Prostate gland (tissue), 2 donors: Measurements from ENCODE around the gene COLEC12. TPM values are rescaled to one million over a fixed set of nuclear protein-coding genes. Genes with fewer than 3 reads are reported as not detected.
A peak's percentile ranks its signal among the peaks of the same experiment; 100 is the strongest.

Experiments
- DNase-seq: peaks from one replicate; pipeline ENCODE4 v3.0.0-alpha.2; 2019; ENCODE audit warnings: low spot score
- H3K27ac ChIP-seq, 2 donors: fragments of 200-600 bp; sonication (generic); 2 replicates each; pipeline ENCODE4 v1.5.1; 2017 to 2019
- H3K27me3 ChIP-seq: fragments of 200-600 bp; sonication (generic); replicated peaks from 2 replicates; pipeline ENCODE4 v1.5.1; 2019; ENCODE audit not compliant: insufficient read depth
- H3K36me3 ChIP-seq, 2 donors: fragments of 200-600 bp; sonication (generic); 1 replicate in 1 of 2; 2 replicates in 1 of 2; pipeline versions ENCODE4 v1.5.1 to v1.8.1; 2017 to 2019
- H3K4me1 ChIP-seq: fragments of 200-600 bp; sonication (generic); replicated peaks from 2 replicates; pipeline ENCODE4 v1.5.1; 2019
- H3K4me3 ChIP-seq, 2 donors: fragments of 200-600 bp; sonication (generic); 2 replicates each; pipeline ENCODE4 v1.5.1; 2017 to 2019
- H3K9me3 ChIP-seq: fragments of 200-600 bp; sonication (generic); 2 replicates; pipeline ENCODE4 v1.5.1; 2017
- CTCF ChIP-seq, 4 experiments: fragments of 200-600 bp in 2 of 4; fragments of 450-650 bp in 2 of 4; sonication (generic) in 2 of 4; IDR thresholded peaks; 1 replicate in 3 of 4; 2 replicates in 1 of 4; pipeline ENCODE4 v1.5.1; 2016 to 2019; ENCODE audit warnings: antibody characterized with exemption in 4 of 4, mild to moderate bottlenecking in 2 of 4, moderate library complexity in 2 of 4
- POLR2A ChIP-seq: fragments of 450-650 bp; IDR thresholded peaks from one replicate; pipeline ENCODE4 v1.6.1; 2016; ENCODE audit warnings: antibody characterized with exemption, mild to moderate bottlenecking
- POLR2AphosphoS5 ChIP-seq: sonication (generic); formaldehyde crosslinking; IDR thresholded peaks from one replicate; pipeline ENCODE4 v1.6.1; 2017; ENCODE audit warnings: antibody characterized with exemption
- WGBS: methylation state at CpG from one replicate; pipeline ENCODE4 v1.1.5; 2018; 5-methylcytosine and 5-hydroxymethylcytosine counted together
- intact Hi-C: fragments of 100-400 bp; cut with DNase I; formaldehyde crosslinking; loops from one replicate; pipeline ENCODE4 v1.14.2; 2022
- total RNA-seq, 2 donors: library from RNA; depleted of rRNA; stranded (reverse); fragments of >200 nt; gene quantifications; one replicate each; pipeline ENCODE4 v1.1.0, GENCODE V29; 2016

Gene COLEC12
- total RNA-seq, 2 donors from 2014 or later: 11.1 to 35.0 TPM

GRCh38 chr18:475202-476031 lies 25.1 kb downstream of the COLEC12 start:
- intact Hi-C loops: no loop called here
- H3K9me3 ChIP-seq: no peaks in the 10 kb centered on the region
- WGBS: 31% methylated on average over 12 of the region's 12 CpGs
- H3K4me1 ChIP-seq: no peaks in the 10 kb centered on the region
- H3K27me3 ChIP-seq: no peaks in the 10 kb centered on the region
- peak overlapping the region; percentile 27 to 33 for H3K27ac ChIP-seq
- peak; percentile 13 for DNase-seq
- H3K4me3 ChIP-seq: no peak overlapping the region
- H3K36me3 ChIP-seq: no peaks in the 10 kb centered on the region
- peak; percentile 39 for TF ChIP-seq POLR2AphosphoS5
- no peak for TF ChIP-seq CTCF (IDR thresholded peaks at IDR 0.05)
- no peak for TF ChIP-seq POLR2A

- WGBS: 65% methylated on average over 4 of the region's 4 CpGs
- TF ChIP-seq CTCF (IDR thresholded peaks at IDR 0.05): no peak
- TF ChIP-seq POLR2AphosphoS5: no peak
- no peak for TF ChIP-seq POLR2A
- H3K9me3 ChIP-seq: no peaks in the 10 kb centered on the region
- no peak overlapping the region for H3K27ac ChIP-seq
- intact Hi-C loops: no loop called here
- no peaks in the 10 kb centered on the region for H3K4me1 ChIP-seq
- no peak overlapping the region for H3K4me3 ChIP-seq
- DNase-seq: no peak
- no peaks in the 10 kb centered on the region for H3K27me3 ChIP-seq
- no peaks in the 10 kb centered on the region for H3K36me3 ChIP-seq
Measured at GRCh38 chr18:474416-474815, 26.1 kb downstream of the COLEC12 start.

GRCh38 chr18:473802-474201 lies 26.7 kb downstream of the COLEC12 start:
- Histone ChIP-seq H3K9me3 (no peaks in the 10 kb centered on the region), H3K36me3 (no peaks in the 10 kb centered on the region), H3K27me3 (no peaks in the 10 kb centered on the region), H3K4me1 (no peaks in the 10 kb centered on the region), H3K4me3 (no peak overlapping the region), H3K27ac (no peak overlapping the region)
- WGBS: 79% methylated on average over 1 of the region's 1 CpG
- intact Hi-C loops: no loop called here
- no peak for DNase-seq
- TF ChIP-seq POLR2A (no peak), POLR2AphosphoS5 (no peak), CTCF (IDR thresholded peaks at IDR 0.05) (no peak)

- Histone ChIP-seq H3K4me3 (no peak overlapping the region), H3K4me1 (no peaks in the 10 kb centered on the region), H3K9me3 (no peaks in the 10 kb centered on the region), H3K27me3 (no peaks in the 10 kb centered on the region), H3K27ac (no peak overlapping the region), H3K36me3 (no peaks in the 10 kb centered on the region)
- no peak for DNase-seq
- no peak for TF ChIP-seq POLR2A
- no peak for TF ChIP-seq CTCF (IDR thresholded peaks at IDR 0.05)
- no peak for TF ChIP-seq POLR2AphosphoS5
- intact Hi-C loops: no loop called here
- WGBS: 90% methylated on average over 3 of the region's 3 CpGs
Measured at GRCh38 chr18:471716-472115, 28.8 kb downstream of the COLEC12 start.
